Measurements from ENCODE around the gene BTRC.
"Not testable (repeated sequence)": the region's sequence is repeated elsewhere in the genome, so short reads cannot be mapped to it uniquely, and the experiment has no call there.

Gene BTRC

DNA sequence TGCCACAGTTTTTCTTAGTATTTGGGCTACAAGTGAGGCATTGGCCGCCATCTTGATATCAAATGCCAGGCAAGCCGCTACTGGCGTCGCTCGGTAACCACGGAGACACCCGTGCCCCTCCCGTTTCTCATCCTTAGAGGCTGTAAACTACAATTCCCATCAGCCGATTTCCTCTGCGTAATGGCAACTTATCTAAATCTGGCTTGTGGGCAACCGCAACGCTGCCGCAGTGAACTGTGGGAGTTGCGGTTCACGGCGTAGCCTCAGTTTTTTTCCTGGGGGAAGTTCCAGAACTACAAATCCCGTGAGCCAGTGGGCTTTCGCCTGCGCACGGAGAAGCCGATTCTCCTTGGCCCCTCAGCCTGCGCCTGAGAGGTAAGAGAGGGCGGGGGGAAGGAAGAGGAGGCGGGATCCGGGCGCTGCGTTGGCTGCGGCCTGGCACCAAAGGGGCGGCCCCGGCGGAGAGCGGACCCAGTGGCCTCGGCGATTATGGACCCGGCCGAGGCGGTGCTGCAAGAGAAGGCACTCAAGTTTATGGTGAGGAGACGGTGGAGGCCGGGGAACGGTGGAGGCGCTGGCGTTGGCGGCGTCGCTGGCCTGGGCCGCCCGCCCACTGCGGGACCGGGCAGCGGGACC is at the start of gene BTRC:
Gene BTRC (plus strand): TSS at position 474 of the 636 bp plus-strand sequence. CDS start 16 bp downstream, at position 490.
- peak; percentile 99 for DNase-seq

GRCh38 chr10:101304316-101304715 is 49.6 kb upstream of the BTRC start:
- no peak for DNase-seq

GRCh38 chr10:101305320-101306241 is 48.4 kb upstream of the BTRC start:
- peak; percentile 80 for DNase-seq

DNA sequence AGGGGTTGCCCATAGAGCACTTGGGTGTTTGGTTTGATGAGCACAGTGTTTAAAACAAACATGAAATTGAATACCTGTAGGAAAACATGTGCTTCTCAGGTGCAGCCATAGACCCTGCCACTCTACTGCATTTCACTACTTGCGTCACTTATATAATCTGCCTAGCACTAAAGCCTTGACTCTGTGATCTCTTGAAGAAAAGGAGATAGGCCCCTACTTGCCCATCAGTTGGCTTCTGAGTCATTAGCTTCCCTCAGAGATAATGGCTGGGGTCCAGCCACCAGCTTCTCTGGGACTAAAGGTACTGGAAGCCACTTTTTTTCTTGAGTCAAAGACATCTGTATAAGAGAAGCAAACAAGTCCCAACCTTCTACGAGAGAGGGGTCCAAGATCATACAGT is 45.9 kb upstream of the BTRC start:
- DNase-seq: no peak

DNA sequence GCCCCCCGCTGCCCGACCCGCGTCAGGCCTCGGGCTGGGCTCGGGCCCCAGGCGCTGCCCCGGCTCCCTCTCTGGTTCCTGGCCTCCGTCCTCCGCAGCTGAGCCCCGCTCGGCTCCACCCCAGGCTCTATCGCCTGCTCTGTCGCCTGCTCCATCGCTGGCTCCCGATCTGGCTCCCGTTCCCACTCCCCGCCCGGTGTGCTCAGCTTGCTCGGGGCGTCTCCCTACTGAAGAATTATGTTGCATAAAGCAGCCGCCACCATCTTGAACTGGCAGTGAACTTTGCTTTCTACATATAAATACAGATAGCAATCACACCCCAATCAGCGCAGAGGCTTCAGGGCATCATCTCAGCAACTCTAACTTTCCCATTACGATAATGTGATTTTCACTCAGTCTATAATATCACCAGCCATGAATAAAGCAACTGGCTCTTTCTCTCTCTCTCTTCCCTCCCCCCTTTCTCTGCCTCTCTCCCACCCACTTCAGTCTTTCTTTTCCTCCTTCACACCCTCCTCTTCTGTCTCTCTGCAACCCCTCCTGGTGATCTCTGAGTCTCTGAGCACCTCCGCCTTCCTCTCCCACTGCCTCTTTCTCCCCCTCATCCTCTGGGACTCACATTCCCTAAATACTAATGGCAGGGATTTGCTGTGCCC is 43.3 kb upstream of the BTRC start:
- no peak for DNase-seq

DNA sequence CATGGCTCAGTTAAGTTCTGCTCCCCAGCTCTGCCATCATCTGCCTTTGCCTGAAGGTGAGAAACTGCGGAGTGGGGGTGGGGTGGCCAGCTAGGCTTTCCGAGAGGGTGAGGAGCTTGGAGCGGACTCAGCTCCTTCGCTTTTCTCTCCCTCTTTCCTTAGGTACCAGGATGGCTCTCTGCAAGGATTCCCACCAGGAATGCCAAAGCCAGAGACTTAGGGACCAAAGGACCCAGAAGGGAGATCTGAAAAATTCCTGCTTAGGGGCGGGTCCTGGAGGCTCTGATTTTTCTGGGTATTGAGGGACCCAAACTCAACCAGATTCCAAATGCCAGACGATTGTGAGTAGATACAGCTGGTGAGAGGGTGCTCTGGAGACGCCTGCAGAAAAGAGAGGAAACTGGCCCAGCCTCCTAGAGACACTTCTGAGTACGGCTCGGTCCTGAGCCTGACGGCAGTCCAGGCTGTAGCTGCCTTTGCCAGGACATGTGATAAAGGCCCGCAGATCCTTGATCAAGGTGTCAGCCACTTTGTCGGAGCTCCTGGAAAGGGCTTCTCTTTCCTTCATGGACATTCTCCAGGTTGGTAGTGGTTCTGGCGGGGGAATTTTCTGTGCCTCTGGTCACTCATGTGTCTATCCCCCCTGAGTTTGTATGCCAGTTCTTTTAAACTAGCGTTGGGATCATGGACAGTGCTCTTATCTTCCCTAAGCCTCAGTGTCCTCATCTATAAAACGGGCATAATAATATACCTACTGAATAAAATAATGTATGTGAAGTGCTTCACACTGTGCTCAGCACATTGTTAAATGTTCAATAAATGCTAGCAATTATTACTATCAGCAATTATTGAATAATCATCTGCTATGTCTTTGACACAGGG is 42.5 kb upstream of the BTRC start:
- DNase-seq: peak; percentile 24

DNA sequence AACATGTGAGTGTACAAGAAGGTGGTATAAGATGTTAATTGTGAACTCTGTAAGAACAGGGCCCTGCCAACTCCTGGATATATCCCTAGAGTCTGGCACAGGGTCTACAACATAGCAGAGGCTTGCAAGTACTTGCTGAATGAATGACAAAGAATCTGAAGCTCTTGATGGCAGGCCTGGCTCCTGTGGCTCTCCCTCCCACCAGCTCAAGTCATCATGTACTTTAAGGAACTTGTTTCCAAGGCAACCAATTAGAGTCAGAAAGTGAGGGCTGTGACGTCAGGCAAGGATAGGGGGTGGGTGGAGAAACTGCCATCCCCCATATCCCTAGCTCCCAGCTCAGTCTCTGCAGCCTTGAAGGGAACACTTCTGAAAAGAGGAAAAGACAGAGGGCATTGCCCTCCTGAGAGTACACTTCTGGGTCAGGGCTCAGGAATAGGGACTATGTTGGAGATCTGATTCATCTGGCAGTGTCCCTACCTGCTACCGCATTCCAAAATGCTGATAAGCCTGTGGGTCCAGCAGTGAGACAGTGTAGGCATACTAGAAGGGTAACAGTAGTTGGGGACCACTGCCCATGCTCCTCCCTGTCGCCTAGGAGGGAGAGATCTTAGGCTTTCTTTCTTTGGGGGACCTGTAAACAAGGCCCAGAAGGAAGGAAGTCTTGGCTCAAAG is 34.6 kb upstream of the BTRC start:
- DNase-seq: peak; percentile 43

- DNase-seq: peak; percentile 97
Measured at GRCh38 chr10:101321073-101321472, 32.9 kb upstream of the BTRC start.

DNA sequence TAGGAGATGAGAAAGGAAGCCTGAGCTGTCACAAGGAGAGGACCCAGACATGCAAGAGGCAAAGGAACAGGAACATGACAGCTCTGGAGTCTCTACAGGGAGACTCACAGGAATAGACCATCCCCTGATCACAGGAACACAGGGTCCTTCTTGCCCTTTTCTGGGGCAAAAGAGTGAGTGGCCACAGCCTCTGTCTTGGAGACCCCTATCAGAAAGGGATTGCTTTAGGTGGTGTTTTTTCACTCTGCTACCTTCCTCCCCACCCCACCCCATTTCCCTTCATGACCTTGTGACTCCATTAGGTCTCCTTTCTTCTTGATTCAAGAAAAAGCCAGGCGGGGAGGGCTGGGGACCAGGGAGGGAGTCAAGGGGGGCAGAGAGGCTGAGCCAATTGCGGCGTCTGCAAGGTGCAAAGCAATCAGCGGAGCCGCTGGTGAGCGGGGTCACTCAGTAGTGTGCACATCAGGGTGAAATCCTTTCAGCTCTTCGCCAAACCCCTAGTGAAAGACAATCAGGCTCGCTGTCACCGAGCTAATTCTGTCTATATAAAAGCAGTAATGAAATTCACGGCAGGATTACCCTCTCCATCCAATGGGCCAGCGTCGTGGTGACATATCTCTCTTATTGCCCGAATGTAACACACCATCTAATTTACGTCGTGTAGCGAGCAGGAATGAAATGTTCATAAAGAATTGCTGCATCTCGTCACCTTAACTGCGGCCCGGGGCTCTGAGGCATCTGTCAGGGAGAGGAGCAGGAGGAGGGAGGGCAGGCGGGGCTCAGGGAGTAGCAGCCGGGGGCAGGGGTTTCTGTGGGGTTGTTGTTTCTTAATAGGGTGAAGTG is 31.5 kb upstream of the BTRC start:
- DNase-seq: peak; percentile 88

- peak; percentile 91 for DNase-seq
Measured at GRCh38 chr10:101323495-101323894, 30.5 kb upstream of the BTRC start.

- not testable (repeated sequence) for DNase-seq
Measured at GRCh38 chr10:101327454-101327853, 26.5 kb upstream of the BTRC start.

DNA sequence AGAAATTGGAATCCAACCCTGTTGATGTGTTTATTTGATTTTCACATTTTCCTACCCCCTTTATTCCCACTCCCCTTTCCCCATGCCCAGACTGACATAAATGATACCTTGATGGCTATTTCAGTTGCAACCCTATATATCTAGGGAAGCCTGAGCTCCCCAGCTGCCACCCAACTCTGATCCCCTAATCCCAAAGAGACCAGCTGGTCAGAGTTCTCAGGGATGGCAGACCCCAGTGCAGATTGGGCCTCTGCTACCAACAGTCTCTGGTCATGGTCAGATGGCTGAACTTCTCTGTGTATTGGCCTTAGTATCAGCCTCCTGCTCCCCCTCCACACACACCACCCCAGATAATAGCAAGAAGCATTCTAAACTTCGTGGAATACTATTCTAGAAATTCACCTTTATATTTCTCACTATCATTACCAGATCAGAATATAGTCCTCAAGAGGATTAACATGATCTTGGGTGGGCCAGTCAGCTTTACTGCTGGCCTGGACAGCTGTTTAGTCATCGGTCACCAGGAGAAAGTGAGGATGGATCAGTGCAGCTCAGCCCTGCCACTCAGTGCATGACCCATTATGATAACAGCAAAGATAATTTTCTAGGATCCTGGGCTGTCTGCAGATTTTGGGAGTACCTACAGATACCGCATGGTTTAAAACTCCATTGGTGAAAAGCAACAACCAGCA is 24.5 kb upstream of the BTRC start:
- DNase-seq: peak; percentile 95

DNA sequence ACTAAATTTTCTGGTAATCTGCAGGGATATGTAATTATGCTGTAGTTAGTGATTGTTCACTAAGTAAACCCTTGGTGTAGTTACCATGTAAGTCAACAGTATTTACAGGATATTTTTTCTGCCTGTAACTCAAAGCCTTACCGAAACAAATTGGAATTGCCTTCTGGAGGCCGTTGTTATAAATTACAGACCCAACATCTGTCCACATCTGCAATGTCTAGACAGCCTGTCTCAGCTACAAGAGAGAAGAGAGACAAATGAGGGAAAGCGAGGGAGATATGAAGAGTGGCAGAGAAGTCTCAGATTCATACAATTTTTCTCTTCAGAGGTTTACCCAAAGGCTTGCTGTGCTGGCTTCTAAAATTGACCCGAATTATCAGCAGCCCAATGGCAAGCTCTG is 23.7 kb upstream of the BTRC start:
- no peak for DNase-seq

GRCh38 chr10:101330631-101331225 is 23.2 kb upstream of the BTRC start:
- peak; percentile 60 for DNase-seq

- DNase-seq: no peak
Measured at GRCh38 chr10:101331956-101332355, 22.0 kb upstream of the BTRC start.

DNA sequence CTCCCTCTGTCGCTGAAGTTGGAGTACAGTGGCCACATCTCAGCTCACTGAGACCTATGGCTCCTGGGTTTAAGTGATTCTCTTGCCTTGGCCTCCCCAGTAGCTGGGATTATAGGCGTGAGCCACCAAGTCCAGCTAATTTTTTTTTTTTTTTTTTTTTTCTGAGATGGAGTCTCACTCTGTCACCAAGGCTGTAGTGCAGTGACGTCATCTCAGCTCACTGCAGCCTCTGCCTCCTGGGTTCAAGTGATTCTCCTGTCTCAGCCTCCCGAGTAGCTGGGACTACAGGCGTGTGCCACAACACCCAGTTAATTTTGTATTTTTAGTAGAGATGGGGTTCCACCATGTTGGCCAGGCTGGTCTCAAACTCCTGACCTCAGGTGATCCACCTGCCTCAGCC is 19.7 kb upstream of the BTRC start:
- not testable (repeated sequence) for DNase-seq

DNA sequence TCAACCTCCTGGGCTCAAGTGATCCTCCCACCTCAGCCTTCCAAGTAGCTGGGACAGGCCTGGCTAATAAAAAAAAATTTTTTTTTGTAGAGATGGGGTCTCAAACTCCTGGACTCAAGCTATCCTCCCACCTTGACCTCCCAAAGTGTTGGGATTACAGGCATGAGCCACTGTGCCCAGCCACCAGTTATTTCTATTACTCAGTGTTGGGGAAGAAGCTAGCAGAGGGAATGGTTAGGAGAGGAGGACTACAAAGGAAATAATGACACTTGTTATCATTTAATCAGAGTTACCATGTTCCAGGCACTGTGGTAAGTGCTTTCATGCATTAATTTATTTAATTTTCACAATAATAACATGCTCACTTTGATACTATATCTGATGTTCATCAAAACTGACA is 17.6 kb upstream of the BTRC start:
- DNase-seq: no peak

GRCh38 chr10:101337836-101338235 is 16.1 kb upstream of the BTRC start:
- DNase-seq: no peak

DNA sequence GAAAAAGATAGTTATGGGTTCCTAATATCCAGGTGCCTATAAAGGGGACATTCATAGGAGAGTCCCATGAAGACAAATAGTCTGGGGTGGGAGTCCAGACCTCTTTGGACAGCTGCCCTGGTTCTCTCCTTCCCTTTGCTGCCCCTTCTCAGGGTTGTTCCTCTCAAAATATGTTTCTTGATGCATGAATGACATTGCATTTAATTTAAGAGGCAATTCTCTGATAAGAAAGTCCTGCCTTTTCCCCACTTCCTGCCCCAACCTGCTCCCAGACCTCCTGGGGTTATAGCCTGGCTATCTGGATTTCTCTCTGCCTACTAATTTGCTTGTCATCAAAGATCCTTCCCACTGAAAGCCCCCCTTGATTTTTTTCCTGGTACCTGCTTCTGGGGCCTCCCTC is 12.5 kb upstream of the BTRC start:
- DNase-seq: no peak

GRCh38 chr10:101346177-101346576 is 7.8 kb upstream of the BTRC start:
- DNase-seq: no peak

Data from NCI-H82 (cell line).